ENCODE data around the gene DNAJC1. TPM values are rescaled to one million over a fixed set of nuclear protein-coding genes. Genes with fewer than 3 reads are reported as not detected.

The DNAJC1 gene
- total and polyA plus RNA-seq, 2 of the 8 experiments (the other 6 are each of a cell fraction or from before 2014, with no cell fraction given): 6.8 to 14.8 TPM

DNA sequence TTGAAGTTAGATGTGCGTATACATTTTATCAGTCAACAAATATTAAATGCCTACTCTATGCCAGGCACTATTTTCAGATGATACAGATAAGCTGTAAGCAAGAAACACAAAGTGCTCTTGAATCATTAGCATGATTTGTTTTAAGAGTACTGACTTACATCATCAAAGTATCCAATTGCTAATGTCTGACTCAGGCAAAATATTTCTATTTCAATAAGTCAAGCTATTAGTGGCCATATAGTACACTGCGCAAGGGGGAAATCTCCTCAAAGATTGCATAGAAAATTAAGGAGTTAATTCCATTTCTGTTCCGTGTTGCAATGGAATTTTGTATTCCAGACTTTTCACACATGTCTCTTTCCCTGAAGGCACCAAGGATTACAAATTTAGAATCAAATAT is 46.1 kb upstream of the DNAJC1 start (continued):
- no peak for TF ChIP-seq SAP30 (IDR thresholded peaks at IDR 0.05; ENCODE audit: insufficient read depth, insufficient replicate concordance, low read length)
- TF ChIP-seq TAF1 (IDR thresholded peaks at IDR 0.05; ENCODE audit: low read depth, low read length): no peak
- TF ChIP-seq CHD2 (IDR thresholded peaks at IDR 0.05; ENCODE audit: low read length): no peak
- TF ChIP-seq NRF1 (IDR thresholded peaks at IDR 0.05; ENCODE audit: low read depth, low read length): no peak
